Endodermal cell (in vitro differentiated cells): Measurements from ENCODE around the gene RERE. TPM values are rescaled to one million over a fixed set of nuclear protein-coding genes. Genes with fewer than 3 reads are reported as not detected.

Experiments used
- DNase-seq: peaks from one replicate; pipeline ENCODE4 v3.0.0-alpha.2; 2017
- H3K27ac ChIP-seq: 2 replicates; pipeline ENCODE4 v1.5.1; 2013; ENCODE audit warnings: mild to moderate bottlenecking, low read depth, low read length, moderate library complexity
- H3K27me3 ChIP-seq: 2 replicates; pipeline ENCODE4 v1.6.1; 2013; ENCODE audit warnings: mild to moderate bottlenecking, low read length, moderate library complexity; ENCODE audit not compliant: insufficient read depth, control insufficient read depth, poor library complexity, severe bottlenecking
- H3K36me3 ChIP-seq: 2 replicates; pipeline ENCODE4 v1.7.0; 2013; ENCODE audit warnings: mild to moderate bottlenecking, low read length, moderate library complexity; ENCODE audit not compliant: control insufficient read depth, insufficient read depth
- H3K4me1 ChIP-seq: one replicate; pipeline ENCODE4 v1.7.0; 2013; ENCODE audit warnings: low read length; ENCODE audit not compliant: control insufficient read depth, insufficient read depth
- H3K4me3 ChIP-seq: 2 replicates; pipeline ENCODE4 v1.5.1; 2013; ENCODE audit warnings: mild to moderate bottlenecking, low read length, moderate library complexity
- H3K9ac ChIP-seq: 2 replicates; pipeline ENCODE4 v1.6.1; 2013; ENCODE audit warnings: mild to moderate bottlenecking, low read length, moderate library complexity; ENCODE audit not compliant: poor library complexity, severe bottlenecking; ENCODE audit errors: extremely low read depth
- H3K9me3 ChIP-seq: 2 replicates; pipeline ENCODE4 v1.6.1; 2013; ENCODE audit warnings: mild to moderate bottlenecking, low read length, moderate library complexity; ENCODE audit not compliant: control insufficient read depth
- H3K27ac Mint-ChIP-seq: 2 replicates; pipeline ENCODE4 v1.8.0; 2020; ENCODE audit warnings: mixed read lengths
- H3K27me3 Mint-ChIP-seq: 2 replicates; pipeline ENCODE4 v1.8.0; 2021; ENCODE audit warnings: mild to moderate bottlenecking, mixed read lengths; ENCODE audit not compliant: insufficient read depth
- H3K36me3 Mint-ChIP-seq: 2 replicates; pipeline ENCODE4 v1.8.0; 2020; ENCODE audit warnings: low read depth, mixed read lengths
- H3K4me1 Mint-ChIP-seq: 2 replicates; pipeline ENCODE4 v1.8.0; 2020; ENCODE audit warnings: mixed read lengths
- H3K4me3 Mint-ChIP-seq: 2 replicates; pipeline ENCODE4 v1.8.0; 2020; ENCODE audit warnings: mild to moderate bottlenecking, moderate library complexity, mixed read lengths
- H3K9me3 Mint-ChIP-seq: 2 replicates; pipeline ENCODE4 v1.8.0; 2020; ENCODE audit warnings: mild to moderate bottlenecking, mixed read lengths
- WGBS, 2 experiments: methylation state at CpG; one replicate each; pipeline versions ENCODE4 v1.1.5 to v1.1.7; 2013; ENCODE audit warnings: missing lambda C conversion rate in 2 of 2, mixed read lengths in 1 of 2; ENCODE audit not compliant: insufficient coverage in 1 of 2, insufficient read length in 1 of 2; 5-methylcytosine and 5-hydroxymethylcytosine counted together
- total RNA-seq, 2 donors: library from RNA; stranded (reverse); fragmentation: NEBNext Ultra II Directional in 1 of 2; extraction: Animal tissue kit (Norgen Biotek cat#: 25700) in 1 of 2; gene quantifications; 2 replicates in 1 of 2; 3 replicates in 1 of 2; pipeline ENCODE4 v1.2.1, GENCODE V29; 2021
- TF ChIP-seq, protein P1 (sequence below): fragments of 200-600 bp; sonication (generic); conservative IDR thresholded peaks from 2 replicates; pipeline ENCODE4 v1.5.0; 2021; ENCODE audit warnings: antibody characterized with exemption, mild to moderate bottlenecking

Gene RERE
- total RNA-seq, 2 donors from 2014 or later, result 159 to 179 TPM

DNA sequence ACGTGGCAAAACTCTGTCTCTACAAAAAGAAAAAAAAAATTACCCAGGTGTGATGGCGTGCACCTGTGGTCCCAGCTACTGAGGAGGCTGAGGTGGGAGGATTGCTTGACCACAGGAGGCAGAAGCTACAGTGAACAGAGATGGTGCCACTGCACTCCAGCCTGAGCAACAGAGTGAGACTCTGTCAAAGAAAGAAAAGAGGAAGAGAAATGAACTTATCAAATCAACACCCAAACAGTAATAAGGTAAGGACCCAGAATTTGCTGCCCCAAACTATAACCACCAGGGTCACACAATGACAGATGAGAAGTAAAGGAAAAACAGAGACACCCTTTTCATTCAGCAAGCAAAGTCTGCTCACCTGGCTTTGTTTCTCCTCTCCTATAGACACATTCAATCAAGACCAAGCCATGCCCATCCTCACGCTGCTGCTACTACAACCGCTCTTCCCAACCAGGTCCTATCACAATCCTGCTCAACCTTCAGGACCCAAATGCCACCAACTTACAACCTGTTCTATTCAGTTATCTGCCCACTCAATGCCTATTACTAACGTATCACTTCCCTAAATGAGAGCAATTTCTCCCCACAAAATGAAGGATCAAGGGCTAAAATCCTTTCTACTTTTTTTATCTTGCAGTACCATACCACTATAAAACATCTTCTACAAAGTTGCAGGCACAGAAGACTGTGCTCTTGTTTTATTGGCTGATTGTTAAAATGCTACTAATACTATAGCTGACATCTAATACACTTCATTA, 183.5 kb downstream of the RERE start:
- Mint-ChIP-seq H3K27ac (peak overlapping the region; percentile 8), H3K36me3 (peaks cover 21% of the 10 kb centered on the region), H3K27me3 (no peaks in the 10 kb centered on the region), H3K4me3 (no peak overlapping the region), H3K9me3 (no peaks in the 10 kb centered on the region), H3K4me1 (peaks cover 43% of the 10 kb centered on the region)
- H3K9me3 ChIP-seq, result no peaks in the 10 kb centered on the region
- no peak for DNase-seq
- no peak overlapping the region for H3K9ac ChIP-seq
- H3K27me3 ChIP-seq, result no peaks in the 10 kb centered on the region
- WGBS, 2 experiments, result 85 to 95% methylated on average over 4 to 5 of the region's 5 CpGs
- H3K36me3 ChIP-seq, result peaks cover 10% of the 10 kb centered on the region
- peaks cover 26% of the 10 kb centered on the region for H3K4me1 ChIP-seq
- no peak overlapping the region for H3K4me3 ChIP-seq
- H3K27ac ChIP-seq, result no peak overlapping the region
- TF ChIP-seq, protein P1, sequence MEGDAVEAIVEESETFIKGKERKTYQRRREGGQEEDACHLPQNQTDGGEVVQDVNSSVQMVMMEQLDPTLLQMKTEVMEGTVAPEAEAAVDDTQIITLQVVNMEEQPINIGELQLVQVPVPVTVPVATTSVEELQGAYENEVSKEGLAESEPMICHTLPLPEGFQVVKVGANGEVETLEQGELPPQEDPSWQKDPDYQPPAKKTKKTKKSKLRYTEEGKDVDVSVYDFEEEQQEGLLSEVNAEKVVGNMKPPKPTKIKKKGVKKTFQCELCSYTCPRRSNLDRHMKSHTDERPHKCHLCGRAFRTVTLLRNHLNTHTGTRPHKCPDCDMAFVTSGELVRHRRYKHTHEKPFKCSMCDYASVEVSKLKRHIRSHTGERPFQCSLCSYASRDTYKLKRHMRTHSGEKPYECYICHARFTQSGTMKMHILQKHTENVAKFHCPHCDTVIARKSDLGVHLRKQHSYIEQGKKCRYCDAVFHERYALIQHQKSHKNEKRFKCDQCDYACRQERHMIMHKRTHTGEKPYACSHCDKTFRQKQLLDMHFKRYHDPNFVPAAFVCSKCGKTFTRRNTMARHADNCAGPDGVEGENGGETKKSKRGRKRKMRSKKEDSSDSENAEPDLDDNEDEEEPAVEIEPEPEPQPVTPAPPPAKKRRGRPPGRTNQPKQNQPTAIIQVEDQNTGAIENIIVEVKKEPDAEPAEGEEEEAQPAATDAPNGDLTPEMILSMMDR, result no peak

GRCh38 chr1:8632102-8632501, 185.3 kb downstream of the RERE start:
- no peak overlapping the region for H3K27ac ChIP-seq
- H3K9me3 ChIP-seq, result no peaks in the 10 kb centered on the region
- 57 to 89% methylated on average over 3 to 4 of the region's 4 CpGs for WGBS, 2 experiments
- Mint-ChIP-seq H3K36me3 (peaks cover 19% of the 10 kb centered on the region), H3K4me1 (peaks cover 43% of the 10 kb centered on the region), H3K9me3 (no peaks in the 10 kb centered on the region), H3K4me3 (no peak overlapping the region), H3K27ac (peak overlapping the region; percentile 7), H3K27me3 (no peaks in the 10 kb centered on the region)
- H3K36me3 ChIP-seq, result peaks cover 4% of the 10 kb centered on the region
- H3K9ac ChIP-seq, result no peak overlapping the region
- no peaks in the 10 kb centered on the region for H3K27me3 ChIP-seq
- H3K4me1 ChIP-seq, result peaks cover 38% of the 10 kb centered on the region
- DNase-seq, result no peak
- H3K4me3 ChIP-seq, result no peak overlapping the region
- TF ChIP-seq, protein P1, result no peak

DNA sequence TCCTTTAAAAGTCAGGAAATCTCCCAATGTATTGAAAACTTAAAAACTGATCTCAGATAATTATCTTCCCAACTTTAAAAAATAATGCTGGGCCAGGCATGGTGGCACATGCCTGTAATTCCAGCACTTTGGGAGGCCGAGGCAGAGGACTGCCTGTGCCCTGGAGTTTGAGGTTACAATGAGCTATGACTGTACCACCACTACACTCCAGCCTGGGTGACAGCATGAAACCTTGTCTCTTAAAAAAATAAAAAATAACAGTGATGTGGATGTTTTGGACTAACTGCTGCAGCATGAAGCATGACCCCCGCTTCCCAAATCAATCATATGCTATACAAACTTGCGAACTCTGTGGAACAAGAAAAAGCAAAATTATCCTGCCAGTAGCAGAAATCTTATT, 186.3 kb downstream of the RERE start:
- Mint-ChIP-seq H3K4me3 (no peak overlapping the region), H3K27me3 (no peaks in the 10 kb centered on the region), H3K27ac (no peak overlapping the region), H3K36me3 (peaks cover 16% of the 10 kb centered on the region), H3K4me1 (peaks cover 47% of the 10 kb centered on the region), H3K9me3 (no peaks in the 10 kb centered on the region)
- no peak overlapping the region for H3K4me3 ChIP-seq
- 93% methylated on average over 3 of the region's 3 CpGs; no CpG with 5 or more reads in 1 of the 2 experiments for WGBS, 2 experiments
- TF ChIP-seq, protein P1, result no peak
- peaks cover 4% of the 10 kb centered on the region for H3K36me3 ChIP-seq
- no peak overlapping the region for H3K27ac ChIP-seq
- peaks cover 40% of the 10 kb centered on the region for H3K4me1 ChIP-seq
- H3K27me3 ChIP-seq, result no peaks in the 10 kb centered on the region
- no peak overlapping the region for H3K9ac ChIP-seq
- no peaks in the 10 kb centered on the region for H3K9me3 ChIP-seq
- DNase-seq, result no peak
